GM23338 (cell line): Measurements from ENCODE around the gene LARGE1. TPM values are rescaled to one million over a fixed set of nuclear protein-coding genes. Genes with fewer than 3 reads are reported as not detected.

ENCODE experiments used
- ATAC-seq: fragments of 200-7000 bp; cut with Tn5 transposase; 3 replicates; pipeline ENCODE4 v1.9.1; 2020
- DNase-seq: peaks from one replicate; pipeline ENCODE4 v3.0.0-alpha.2; 2015; ENCODE audit warnings: low spot score
- H2AFZ ChIP-seq: fragments of 200-600 bp; sonication (generic); 2 replicates; pipeline ENCODE4 v1.8.0; 2016; ENCODE audit warnings: antibody characterized with exemption, mild to moderate bottlenecking, moderate library complexity
- H3F3A ChIP-seq: fragments of 200-600 bp; sonication (generic); replicated peaks from 2 replicates; pipeline ENCODE4 v1.8.0; 2017; ENCODE audit warnings: antibody characterized with exemption, mixed run types, low read depth
- H3K27ac ChIP-seq: fragments of 200-600 bp; sonication (generic); 2 replicates; pipeline ENCODE4 v1.6.1; 2016; ENCODE audit warnings: low read depth
- H3K27me3 ChIP-seq: fragments of 200-600 bp; sonication (generic); 2 replicates; pipeline ENCODE4 v1.8.0; 2016; ENCODE audit warnings: mild to moderate bottlenecking, mixed run types, moderate library complexity; ENCODE audit not compliant: insufficient read depth
- H3K36me3 ChIP-seq: fragments of 200-600 bp; sonication (generic); 2 replicates; pipeline ENCODE4 v1.8.0; 2016; ENCODE audit warnings: mild to moderate bottlenecking; ENCODE audit not compliant: insufficient read depth
- H3K4me1 ChIP-seq: fragments of 200-600 bp; sonication (generic); 2 replicates; pipeline ENCODE4 v1.8.0; 2016; ENCODE audit warnings: mild to moderate bottlenecking, moderate library complexity; ENCODE audit not compliant: insufficient read depth
- H3K4me2 ChIP-seq: fragments of 200-600 bp; sonication (generic); 2 replicates; pipeline ENCODE4 v1.7.1; 2017; ENCODE audit warnings: mixed run types
- H3K4me3 ChIP-seq: fragments of 200-600 bp; sonication (generic); 2 replicates; pipeline ENCODE4 v1.6.1; 2016; ENCODE audit warnings: mixed run types
- H3K79me2 ChIP-seq: fragments of 200-600 bp; sonication (generic); replicated peaks from 2 replicates; pipeline ENCODE4 v1.8.0; 2017; ENCODE audit warnings: mild to moderate bottlenecking; ENCODE audit not compliant: insufficient read depth
- H3K9me2 ChIP-seq: fragments of 200-600 bp; sonication (generic); 2 replicates; pipeline ENCODE4 v1.8.0; 2017; ENCODE audit not compliant: insufficient read depth
- H4K20me1 ChIP-seq: fragments of 200-600 bp; sonication (generic); replicated peaks from 2 replicates; pipeline ENCODE4 v1.8.0; 2017; ENCODE audit warnings: mild to moderate bottlenecking; ENCODE audit not compliant: insufficient read depth
- H3K27ac Mint-ChIP-seq: 2 replicates; pipeline ENCODE4 v1.8.0; 2020; ENCODE audit warnings: inconsistent platforms, mild to moderate bottlenecking, moderate library complexity, mixed read lengths
- H3K27me3 Mint-ChIP-seq: 3 replicates; pipeline ENCODE4 v1.8.0; 2022; ENCODE audit warnings: low read depth, mild to moderate bottlenecking, moderate library complexity, mixed read lengths, inconsistent platforms; ENCODE audit not compliant: insufficient read depth, poor library complexity
- H3K36me3 Mint-ChIP-seq: 3 replicates; pipeline ENCODE4 v1.8.0; 2021; ENCODE audit warnings: low read depth, mild to moderate bottlenecking, inconsistent platforms, moderate library complexity, mixed read lengths
- H3K4me1 Mint-ChIP-seq: 3 replicates; pipeline ENCODE4 v1.8.0; 2020; ENCODE audit warnings: mild to moderate bottlenecking, inconsistent platforms, mixed read lengths
- H3K4me3 Mint-ChIP-seq: 3 replicates; pipeline ENCODE4 v1.8.0; 2021; ENCODE audit warnings: moderate library complexity, mild to moderate bottlenecking, inconsistent platforms, mixed read lengths
- H3K9me3 Mint-ChIP-seq: 3 replicates; pipeline ENCODE4 v1.8.0; 2020; ENCODE audit warnings: moderate library complexity, mild to moderate bottlenecking, inconsistent platforms, mixed read lengths
- CREB1 ChIP-seq: fragments of 250-450 bp; sonication (Bioruptor Pico); IDR thresholded peaks from 2 replicates; pipeline ENCODE4 v1.5.0; 2020; ENCODE audit warnings: low read depth, mild to moderate bottlenecking, moderate library complexity
- CTCF ChIP-seq, 2 experiments: fragments of 200-600 bp in 1 of 2; sonication (generic) in 1 of 2; conservative IDR thresholded peaks; 2 replicates each; pipeline versions ENCODE4 v1.5.1 to v1.6.1; 2016 to 2017; ENCODE audit warnings: antibody characterized with exemption in 2 of 2, low read depth in 2 of 2, mild to moderate bottlenecking in 2 of 2, moderate library complexity in 1 of 2
- EZH2phosphoT487 ChIP-seq: fragments of 200-600 bp; sonication (generic); IDR thresholded peaks from one replicate; pipeline ENCODE4 v1.8.1; 2018; ENCODE audit warnings: antibody characterized with exemption; ENCODE audit not compliant: unreplicated experiment
- JUNB ChIP-seq: IDR thresholded peaks from one replicate; pipeline ENCODE4 v1.6.1; 2016; ENCODE audit warnings: antibody characterized with exemption; ENCODE audit not compliant: unreplicated experiment
- NANOG ChIP-seq: IDR thresholded peaks from 2 replicates; pipeline ENCODE4 v1.6.1; 2016; ENCODE audit warnings: antibody characterized with exemption, borderline replicate concordance
- REST ChIP-seq: IDR thresholded peaks from one replicate; pipeline ENCODE4 v1.6.1; 2018; ENCODE audit warnings: antibody characterized with exemption; ENCODE audit not compliant: unreplicated experiment
- ZNF114 ChIP-seq: fragments of 250-450 bp; sonication (Bioruptor Pico); IDR thresholded peaks from 2 replicates; pipeline ENCODE4 v1.5.0; 2020; ENCODE audit warnings: mild to moderate bottlenecking, moderate library complexity
- ZNF331 ChIP-seq: fragments of 250-450 bp; sonication (Bioruptor Pico); IDR thresholded peaks from 2 replicates; pipeline ENCODE4 v1.5.0; 2020; ENCODE audit warnings: low read depth, mild to moderate bottlenecking, moderate library complexity
- polyA plus RNA-seq: library from polyadenylated mRNA; unstranded; fragments of >200 nt; fragmentation: Nextera tagmentation; extraction: Ambion mirVana; gene quantifications from 2 replicates; pipeline ENCODE4 v1.2.1, GENCODE V29; 2016
- total RNA-seq: library from RNA; depleted of rRNA; stranded (reverse); fragments of >200 nt; shearing (Covaris generic); gene quantifications from 2 replicates; pipeline ENCODE4 v1.2.3, GENCODE V29; 2014

Gene LARGE1
- total and polyA plus RNA-seq, 2 experiments from 2014 or later: 12.8 to 75.6 TPM

- Mint-ChIP-seq H3K36me3 (peaks cover 35% of the 10 kb centered on the region), H3K9me3 (peaks cover 30% of the 10 kb centered on the region), H3K27ac (no peak overlapping the region), H3K4me3 (no peak overlapping the region), H3K27me3 (peaks cover 7% of the 10 kb centered on the region), H3K4me1 (peaks cover 31% of the 10 kb centered on the region)
- Histone ChIP-seq H3K4me2 (no peak overlapping the region), H3K27ac (peak overlapping the region; percentile 23; the same call in 1 of the 2 replicates), H3K4me1 (peaks cover 19% of the 10 kb centered on the region; the same call in 1 of the 2 replicates), H3K27me3 (no peaks in the 10 kb centered on the region), H3K4me3 (no peak overlapping the region), H3K36me3 (peaks cover 9% of the 10 kb centered on the region; the same call in 1 of the 2 replicates), H3F3A (peaks cover 7% of the 10 kb centered on the region; the same call in 1 of the 2 replicates), H3K9me2 (no peaks in the 10 kb centered on the region), H4K20me1 (peaks cover 31% of the 10 kb centered on the region), H3K79me2 (peaks cover 97% of the 10 kb centered on the region), H2AFZ (no peak overlapping the region)
- ATAC-seq: no peak
- TF ChIP-seq CREB1 (CRISPR knock-in tag): no peak
- TF ChIP-seq CTCF (conservative IDR thresholded peaks at IDR 0.05; ENCODE audit: low read depth in 2 of 2): no peak
- TF ChIP-seq JUNB: no peak
- DNase-seq: no peak
Measured at GRCh38 chr22:33785283-33785968, 134.8 kb downstream of the LARGE1 start.

- peaks cover 28% of the 10 kb centered on the region for H3K4me1 ChIP-seq
- H3F3A ChIP-seq: peaks cover 7% of the 10 kb centered on the region; the same call in 1 of the 2 replicates
- Mint-ChIP-seq H3K4me1 (peaks cover 62% of the 10 kb centered on the region), H3K27ac (no peak overlapping the region), H3K27me3 (peaks cover 2% of the 10 kb centered on the region), H3K9me3 (no peaks in the 10 kb centered on the region), H3K4me3 (no peak overlapping the region), H3K36me3 (no peaks in the 10 kb centered on the region)
- TF ChIP-seq ZNF114 (CRISPR knock-in tag): no peak
- no peak for TF ChIP-seq NANOG
- no peak for TF ChIP-seq ZNF331 (CRISPR knock-in tag)
- TF ChIP-seq REST: no peak
- no peak for TF ChIP-seq EZH2phosphoT487
- H3K4me3 ChIP-seq: no peak overlapping the region
- H3K27ac ChIP-seq: no peak overlapping the region
- no peaks in the 10 kb centered on the region for H3K36me3 ChIP-seq
- peaks cover 54% of the 10 kb centered on the region for H4K20me1 ChIP-seq
- DNase-seq (no peak), ATAC-seq (no peak)
- H3K79me2 ChIP-seq: peaks cover 96% of the 10 kb centered on the region
- no peaks in the 10 kb centered on the region for H3K9me2 ChIP-seq
- H3K27me3 ChIP-seq: no peaks in the 10 kb centered on the region
- no peak overlapping the region for H3K4me2 ChIP-seq
- H2AFZ ChIP-seq: no peak overlapping the region
Measured at GRCh38 chr22:33781411-33781810, 138.9 kb downstream of the LARGE1 start.
